HCT116 (cell line): ENCODE data around the gene ZNF189. TPM values are rescaled to one million over a fixed set of nuclear protein-coding genes. Genes with fewer than 3 reads are reported as not detected.

Experiments
- ATAC-seq: fragments of 200-7000 bp; cut with Tn5 transposase; 2 replicates; pipeline ENCODE4 v1.9.1; 2020; ENCODE audit warnings: mild to moderate bottlenecking, moderate library complexity
- BruUV-seq: library from RNA; stranded (reverse); fragments of 400-500 nt; replicated peaks from 2 replicates; lab custom pipeline; 2021; lab: Mats Ljungman, UMichigan
- CTCF ChIA-PET: fragments of 300-600 bp; sonication (Branson Sonifier 250); formaldehyde crosslinking; loops from one replicate; lab custom pipeline; 2021; ENCODE audit warnings: antibody characterized with exemption; lab: Charles Lee
- POLR2A ChIA-PET: fragments of 300-600, 350-600 bp; sonication (Branson Sonifier 250); formaldehyde crosslinking; loops from one replicate; lab custom pipeline; 2021; ENCODE audit warnings: antibody characterized with exemption; lab: Charles Lee
- RAD21 ChIA-PET, 2 experiments: fragments of 300-600 bp; sonication (Branson Sonifier 250); formaldehyde crosslinking; loops; one replicate each; lab custom pipeline; 2023; ENCODE audit warnings: low total read pairs in 2 of 2; ENCODE audit not compliant: uncharacterized antibody in 2 of 2, unreplicated experiment in 2 of 2, low non-redundant PET in 1 of 2; lab: Charles Lee
- DNase-seq: peaks from one replicate; pipeline ENCODE4 v3.0.0-alpha.2; 2010; ENCODE audit warnings: low read depth, low spot score
- H2AFZ ChIP-seq: fragments of 200-600 bp; shearing (Covaris generic), sonication (generic); 2 replicates; pipeline ENCODE4 v1.6.1; 2017; ENCODE audit warnings: low read depth, mixed run types, mixed read lengths, antibody characterized with exemption, low read length; ENCODE audit not compliant: poor library complexity, severe bottlenecking
- H3K27ac ChIP-seq: 2 replicates; pipeline ENCODE4 v1.5.1; 2012; ENCODE audit warnings: low read depth, low read length
- H3K27me3 ChIP-seq: fragments of 200-600 bp; sonication (generic); 2 replicates; pipeline ENCODE4 v1.6.1; 2016; ENCODE audit warnings: mixed run types, low read length, mixed read lengths; ENCODE audit not compliant: insufficient read depth
- H3K36me3 ChIP-seq, 2 experiments: fragments of 200-500 bp in 1 of 2; fragments of 200-600 bp in 1 of 2; sonication (Bioruptor generic) in 1 of 2; sonication (generic) in 1 of 2; 2 replicates each; pipeline versions ENCODE4 v1.5.1 to v1.6.1; 2014 to 2016; ENCODE audit warnings: low read length in 2 of 2, inconsistent platforms in 1 of 2, mixed read lengths in 1 of 2, mixed run types in 1 of 2; ENCODE audit not compliant: insufficient read depth in 2 of 2, control insufficient read depth in 1 of 2
- H3K4me1 ChIP-seq, 2 experiments: fragments of 200-600 bp in 1 of 2; sonication (generic) in 1 of 2; 2 replicates each; pipeline versions ENCODE4 v1.5.1 to v1.6.1; 2012 to 2017; ENCODE audit warnings: low read length in 2 of 2, inconsistent platforms in 1 of 2, mild to moderate bottlenecking in 1 of 2, mixed read lengths in 1 of 2, mixed run types in 1 of 2, moderate library complexity in 1 of 2; ENCODE audit not compliant: insufficient read depth in 2 of 2, control insufficient read depth in 1 of 2
- H3K4me2 ChIP-seq: fragments of 200-600 bp; sonication (generic); 2 replicates; pipeline ENCODE4 v1.6.1; 2017; ENCODE audit warnings: mixed run types, low read length, mixed read lengths
- H3K4me3 ChIP-seq, 2 experiments: fragments of 200-600 bp in 1 of 2; sonication (generic) in 1 of 2; replicated peaks in 1 of 2; 2 replicates each; pipeline ENCODE4 v1.5.1; 2011 to 2016; ENCODE audit warnings: low read length in 2 of 2, control low read depth in 1 of 2, low read depth in 1 of 2, mild to moderate bottlenecking in 1 of 2, mixed read lengths in 1 of 2, mixed run types in 1 of 2
- H3K79me2 ChIP-seq: fragments of 200-600 bp; sonication (generic); 2 replicates; pipeline ENCODE4 v1.6.1; 2017; ENCODE audit warnings: mild to moderate bottlenecking, mixed run types, low read length, moderate library complexity, mixed read lengths; ENCODE audit not compliant: insufficient read depth
- H3K9ac ChIP-seq: fragments of 200-600 bp; sonication (generic); 2 replicates; pipeline ENCODE4 v1.6.1; 2016; ENCODE audit warnings: low read length, mixed read lengths
- H3K9me2 ChIP-seq: fragments of 200-600 bp; sonication (generic), shearing (Covaris generic); 2 replicates; pipeline ENCODE4 v1.6.1; 2017; ENCODE audit warnings: mixed run types, mild to moderate bottlenecking, moderate library complexity; ENCODE audit not compliant: insufficient read depth
- H3K9me3 ChIP-seq, 2 experiments: fragments of 200-500 bp in 1 of 2; fragments of 200-600 bp in 1 of 2; sonication (Bioruptor generic) in 1 of 2; sonication (generic) in 1 of 2; 2 replicates each; pipeline ENCODE4 v1.6.1; 2014 to 2017; ENCODE audit warnings: low read length in 2 of 2, mixed read lengths in 2 of 2, inconsistent platforms in 1 of 2, low read depth in 1 of 2, mild to moderate bottlenecking in 1 of 2, mixed run types in 1 of 2, moderate library complexity in 1 of 2; ENCODE audit not compliant: control insufficient read depth in 1 of 2, insufficient read depth in 1 of 2
- H4K20me1 ChIP-seq: fragments of 200-600 bp; sonication (generic), shearing (Covaris generic); 2 replicates; pipeline ENCODE4 v1.6.1; 2017; ENCODE audit warnings: mixed run types, mild to moderate bottlenecking, moderate library complexity; ENCODE audit not compliant: insufficient read depth
- CBX3 ChIP-seq: IDR thresholded peaks from 2 replicates; pipeline ENCODE4 v1.6.1; 2012; ENCODE audit warnings: low read depth
- CTCF ChIP-seq, 3 experiments: fragments of 200-600 bp in 1 of 3; sonication (generic) in 1 of 3; IDR thresholded peaks in 2 of 3; conservative IDR thresholded peaks in 1 of 3; 2 replicates each; pipeline ENCODE4 v1.5.1; 2012 to 2017; ENCODE audit warnings: low read depth in 2 of 3, low read length in 2 of 3, antibody characterized with exemption in 1 of 3, borderline replicate concordance in 1 of 3, control low read depth in 1 of 3, mild to moderate bottlenecking in 1 of 3, mixed read lengths in 1 of 3, mixed run types in 1 of 3, moderate library complexity in 1 of 3; ENCODE audit not compliant: insufficient read depth in 1 of 3
- EGR1 ChIP-seq: IDR thresholded peaks from 2 replicates; pipeline ENCODE4 v1.6.1; 2012; ENCODE audit warnings: low read depth
- EZH2 ChIP-seq: fragments of 200-600 bp; sonication (generic); IDR thresholded peaks from 2 replicates; pipeline ENCODE4 v1.6.1; 2017; ENCODE audit warnings: antibody characterized with exemption, mixed run types
- JUND ChIP-seq: IDR thresholded peaks from 2 replicates; pipeline ENCODE4 v1.6.1; 2012
- POLR2A ChIP-seq: IDR thresholded peaks from 2 replicates; pipeline ENCODE4 v1.7.0; 2011; ENCODE audit warnings: borderline replicate concordance; ENCODE audit not compliant: insufficient read depth, insufficient read length; ENCODE audit errors: extremely low read depth
- TCF7L2 ChIP-seq: IDR thresholded peaks from 2 replicates; pipeline ENCODE4 v1.7.0; 2011; ENCODE audit warnings: borderline replicate concordance, inconsistent platforms; ENCODE audit not compliant: insufficient read depth, insufficient read length; ENCODE audit errors: extremely low read depth
- YY1 ChIP-seq: IDR thresholded peaks from 2 replicates; pipeline ENCODE4 v1.6.1; 2011; ENCODE audit warnings: low read length, low read depth, moderate library complexity, mild to moderate bottlenecking; ENCODE audit not compliant: insufficient replicate concordance; ENCODE audit errors: extremely low read depth
- ZBTB33 ChIP-seq: IDR thresholded peaks from 2 replicates; pipeline ENCODE4 v1.6.1; 2011; ENCODE audit warnings: mild to moderate bottlenecking, low read length, moderate library complexity; ENCODE audit not compliant: insufficient replicate concordance; ENCODE audit errors: extremely low read depth
- intact Hi-C: fragments of 100-400 bp; cut with micrococcal nuclease; formaldehyde crosslinking; loops from 2 replicates; pipeline ENCODE4 v1.10.0; 2022
- total RNA-seq: library from RNA; stranded (reverse); gene quantifications from one replicate; pipeline ENCODE4 v1.2.1, GENCODE V29; 2021; ENCODE audit not compliant: unreplicated experiment

ZNF189 gene
- total RNA-seq, 1 experiment from 2014 or later = 10.6 TPM

DNA sequence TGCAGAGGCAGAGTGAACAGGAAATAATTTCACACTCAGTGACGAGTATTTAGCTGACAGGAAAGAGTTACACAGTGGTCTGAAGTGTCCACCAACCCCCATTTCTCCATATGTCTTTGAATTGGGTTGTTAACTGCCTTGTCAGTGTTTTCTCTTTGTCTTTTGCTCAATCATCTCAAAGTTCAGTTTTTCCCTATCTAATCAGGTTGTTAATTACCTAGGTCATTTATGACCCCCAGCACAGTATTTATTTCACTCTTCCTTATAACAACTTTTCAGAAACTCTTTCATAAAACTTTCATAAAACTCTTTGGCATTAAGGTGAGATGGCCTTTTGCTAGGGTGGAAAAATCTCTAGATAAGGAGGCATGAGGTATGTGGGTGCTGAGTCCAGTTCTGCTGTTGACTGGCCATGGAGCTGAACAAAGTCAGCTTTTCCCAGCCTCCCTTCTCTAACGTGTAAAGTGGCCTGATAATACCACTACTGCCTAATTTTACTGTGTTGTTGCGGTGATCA, 42.1 kb downstream of the ZNF189 start (continued):
- TF ChIP-seq ZBTB33 (no peak), EGR1 (no peak), JUND (no peak), EZH2 (no peak)

DNA sequence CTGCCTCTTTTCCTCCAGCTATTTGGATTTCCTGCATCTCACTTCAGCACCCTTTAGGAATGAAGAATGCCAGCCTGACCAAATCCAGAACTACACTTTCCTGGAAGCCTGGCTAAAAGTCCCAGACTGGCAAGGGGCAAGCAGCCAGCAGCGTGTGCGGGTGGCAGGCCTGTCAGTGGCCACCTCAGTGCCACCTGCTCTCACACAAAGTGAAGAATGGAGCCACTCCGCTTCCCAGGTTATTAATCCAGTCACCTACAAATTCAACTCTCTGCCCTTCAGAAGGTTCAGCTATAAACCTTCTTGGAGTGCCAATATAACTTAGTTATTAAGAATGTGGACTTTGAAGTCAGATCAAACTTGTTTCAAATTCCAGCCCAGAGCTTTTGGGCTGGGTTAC, 43.7 kb downstream of the ZNF189 start:
- DNase-seq = no peak
- no peak for ATAC-seq
- H3K4me2 ChIP-seq = no peak overlapping the region
- POLR2A ChIA-PET = no interaction called here
- no peaks in the 10 kb centered on the region for H3K79me2 ChIP-seq
- no peaks in the 10 kb centered on the region for H3K27me3 ChIP-seq
- H3K9ac ChIP-seq = no peak overlapping the region
- TF ChIP-seq CBX3 (no peak), TCF7L2 (no peak), YY1 (no peak), CTCF (IDR thresholded peaks at IDR 0.05 in 2 of 3, conservative IDR thresholded peaks at IDR 0.05 in 1 of 3; ENCODE audit: borderline replicate concordance in 1 of 3, insufficient read depth in 1 of 3, low read depth in 2 of 3, low read length in 2 of 3) (no peak), POLR2A (no peak)
- CTCF ChIA-PET = no interaction called here
- no peaks in the 10 kb centered on the region for H4K20me1 ChIP-seq
- H3K4me3 ChIP-seq = no peak overlapping the region
- H3K36me3 ChIP-seq = no peaks in the 10 kb centered on the region
- BruUV-seq = no TSS peak
- H3K27ac ChIP-seq = no peak overlapping the region
- RAD21 ChIA-PET = no interaction called here
- intact Hi-C loops = loop anchor here (10.0 kb wide), 1 partner anchor 282 kb away; no protein-coding TSS in a partner anchor
- no peaks in the 10 kb centered on the region for H3K9me2 ChIP-seq
- H3K9me3 ChIP-seq = no peaks in the 10 kb centered on the region
- no peaks in the 10 kb centered on the region for H3K4me1 ChIP-seq
- no peak overlapping the region for H2AFZ ChIP-seq
